GM18508 (cell line): Measurements from ENCODE around the gene BAG2.

Experiments
- ATAC-seq: cut with Tn5 transposase; IDR thresholded peaks from one replicate; pipeline ENCODE4 v1.9.1; 2021; ENCODE audit warnings: moderate number of reproducible peaks; ENCODE audit not compliant: insufficient read depth, unreplicated experiment

Gene BAG2

DNA sequence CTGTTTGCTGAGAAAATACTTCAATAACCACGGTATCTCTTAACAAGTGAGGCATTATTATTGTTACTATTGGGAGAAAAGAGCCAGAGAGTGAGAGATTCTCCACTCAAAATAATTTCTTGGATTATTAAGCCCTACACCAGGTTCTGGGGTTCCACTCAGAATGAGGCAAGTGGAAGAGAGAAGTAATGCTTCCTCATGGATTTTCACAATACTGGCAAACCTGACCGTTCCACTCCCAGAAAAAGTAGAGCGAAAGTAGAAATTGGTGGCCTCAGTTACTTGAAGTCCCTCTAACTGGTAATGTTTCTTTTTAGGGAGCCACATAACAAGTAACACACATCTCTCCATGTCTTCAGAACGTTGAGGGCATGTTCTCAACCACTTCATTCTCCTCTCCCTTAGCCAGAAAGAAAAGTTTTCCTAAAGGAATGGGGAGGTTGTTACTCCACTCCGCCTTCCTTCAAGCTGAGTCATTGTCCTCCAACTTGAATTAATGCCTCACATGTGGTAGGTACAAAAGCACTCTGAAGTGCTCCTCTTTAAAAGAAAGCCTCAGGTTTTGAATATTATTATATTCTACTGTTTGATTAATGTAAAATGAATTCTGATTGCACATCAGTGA, 1.9 kb downstream of the BAG2 start:
- ATAC-seq, result no peak

DNA sequence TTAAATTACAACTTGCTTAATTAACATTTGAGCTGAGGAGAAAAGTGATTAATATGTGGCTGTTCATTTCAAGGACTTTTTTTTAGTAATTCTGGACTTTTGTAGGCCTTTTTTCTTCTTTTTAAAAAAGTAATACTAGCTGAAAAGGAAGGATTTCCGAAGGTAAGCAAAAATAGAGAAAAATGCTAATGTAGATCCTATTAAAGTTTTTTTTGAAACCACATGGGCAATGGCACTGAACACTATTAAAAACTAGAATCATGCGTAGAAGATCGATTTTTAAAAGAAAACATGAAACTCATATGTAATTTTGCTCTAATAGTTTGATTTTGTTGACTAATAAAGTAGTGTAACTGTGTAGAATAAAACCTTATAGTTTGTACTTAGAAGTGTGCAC, 2.4 kb downstream of the BAG2 start:
- no peak for ATAC-seq

DNA sequence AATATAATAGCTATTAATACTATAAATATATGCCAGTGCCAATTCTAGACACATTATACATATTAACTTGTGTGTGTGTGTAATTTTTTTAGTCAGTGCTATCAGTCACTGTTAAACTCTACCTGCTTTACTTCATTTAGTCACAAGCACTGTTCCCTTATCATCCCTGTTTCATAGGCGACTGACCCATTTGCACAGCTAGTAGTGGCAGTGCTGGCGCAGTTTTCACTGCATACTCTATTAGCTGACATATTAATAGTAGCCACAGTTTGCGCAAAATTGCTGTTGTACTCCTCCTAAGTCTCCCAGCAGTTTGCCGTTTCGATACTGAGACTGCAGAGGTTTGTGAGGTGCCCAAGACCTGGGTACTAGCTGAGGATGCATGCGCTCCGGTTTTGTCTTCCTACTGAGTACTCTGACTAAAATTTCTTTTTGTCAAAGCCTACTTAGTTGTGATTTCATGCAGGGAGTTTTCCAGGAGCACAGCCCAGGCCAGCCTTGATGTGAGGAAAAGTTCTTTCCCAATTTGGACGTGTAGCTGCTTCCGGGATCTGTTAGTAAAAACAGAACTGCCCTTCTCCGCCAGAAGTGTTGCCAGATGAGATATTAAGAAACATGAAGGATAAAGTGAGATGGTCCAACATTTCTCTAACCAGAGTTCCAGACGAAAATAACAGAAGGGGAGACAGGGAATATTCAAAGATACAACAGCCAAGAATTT, 5.6 kb downstream of the BAG2 start:
- ATAC-seq, result no peak

DNA sequence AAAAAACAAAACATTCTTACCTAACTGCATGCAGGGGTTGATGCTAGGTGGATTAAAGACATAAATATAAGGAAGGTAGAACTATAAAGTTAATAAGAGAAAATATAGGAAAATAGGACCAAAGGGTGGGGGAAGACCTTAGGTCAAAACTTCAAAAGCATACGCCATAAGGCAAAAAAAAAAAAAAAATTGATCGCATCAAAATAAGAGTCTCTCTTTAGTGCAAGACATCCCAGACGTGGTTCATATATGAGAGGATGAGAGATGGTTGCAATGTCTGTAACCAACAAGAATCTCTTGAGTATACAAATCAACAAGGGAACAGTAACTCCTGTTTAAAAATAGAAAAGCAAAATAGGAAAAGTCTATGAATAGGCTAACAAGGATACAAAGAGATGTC, 8.5 kb downstream of the BAG2 start:
- no peak for ATAC-seq

DNA sequence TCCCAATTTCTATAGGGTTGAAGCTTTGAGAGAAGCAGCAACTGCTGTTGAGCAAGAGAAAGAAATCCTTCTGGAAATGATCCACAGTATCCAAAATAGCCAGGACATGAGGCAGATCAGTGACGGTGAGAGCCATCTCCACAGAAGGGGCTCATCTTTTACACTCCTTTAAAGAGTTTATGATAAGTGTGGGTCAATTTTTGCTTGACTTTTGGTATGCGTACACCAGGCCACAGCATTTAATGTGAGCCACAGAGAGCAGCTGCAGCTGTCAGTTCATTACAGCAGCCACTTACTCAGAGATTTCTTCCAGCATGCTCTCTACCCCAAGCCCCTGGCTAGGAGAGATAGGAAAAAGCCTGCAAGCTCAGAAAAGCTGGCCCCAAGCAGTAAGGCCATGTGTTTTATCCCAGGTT, 9.9 kb downstream of the BAG2 start:
- ATAC-seq, result no peak

DNA sequence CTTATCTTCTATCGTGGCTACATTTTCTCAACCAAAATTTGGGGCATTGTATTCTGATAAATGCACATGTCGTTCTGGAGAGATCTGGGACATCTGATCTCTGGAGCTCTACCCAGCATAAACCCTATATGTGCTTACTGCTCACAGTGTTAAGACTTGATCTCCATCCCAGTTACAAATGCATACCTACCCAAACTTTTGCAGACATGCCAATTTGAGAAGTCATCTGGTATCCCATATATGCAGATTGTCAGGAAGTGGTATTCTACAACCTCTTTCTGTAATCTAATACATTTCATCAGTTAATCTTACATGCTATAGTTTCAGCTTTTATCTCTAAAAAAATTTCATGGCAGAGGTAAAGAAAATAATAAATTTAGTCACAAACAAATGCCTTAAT, 11.2 kb downstream of the BAG2 start:
- no peak for ATAC-seq

DNA sequence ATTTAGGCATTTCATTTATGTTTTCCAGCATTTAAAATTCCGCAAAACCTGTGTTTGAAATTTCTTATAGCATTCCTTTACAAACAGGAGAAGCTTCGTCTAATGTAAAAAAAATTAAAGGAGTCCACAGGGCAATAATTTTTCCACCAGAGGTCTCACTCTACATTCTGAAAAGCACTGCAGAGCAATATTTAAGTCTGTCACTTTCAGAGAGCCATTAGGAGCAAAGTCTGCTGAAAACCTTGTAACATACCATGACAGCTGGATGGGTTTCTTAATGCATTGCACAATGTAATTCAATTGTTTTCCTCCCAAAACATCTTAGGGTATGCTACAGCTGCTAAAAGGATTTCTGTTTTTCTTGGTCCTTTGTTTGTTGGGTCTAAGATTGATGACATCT, 18.0 kb downstream of the BAG2 start:
- no peak for ATAC-seq

DNA sequence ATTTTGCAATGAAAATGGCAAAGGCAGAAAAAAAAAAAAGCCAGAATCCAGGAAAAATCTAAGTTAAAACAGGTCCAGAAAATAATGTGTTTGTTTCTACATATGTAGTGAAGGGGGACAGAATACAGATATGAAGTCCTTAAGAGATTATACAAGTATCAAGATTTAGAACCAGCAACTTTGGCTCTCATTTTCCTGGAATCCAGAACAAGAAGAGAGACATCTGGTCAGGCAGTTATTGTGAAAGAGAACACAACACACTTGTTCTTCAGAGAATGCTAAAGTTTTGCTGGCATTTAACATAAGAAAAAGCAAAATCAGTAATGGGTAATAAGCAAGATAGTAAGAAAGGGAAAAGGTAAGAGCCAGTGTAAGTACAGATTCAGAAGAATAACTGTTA, 21.1 kb downstream of the BAG2 start:
- no peak for ATAC-seq

DNA sequence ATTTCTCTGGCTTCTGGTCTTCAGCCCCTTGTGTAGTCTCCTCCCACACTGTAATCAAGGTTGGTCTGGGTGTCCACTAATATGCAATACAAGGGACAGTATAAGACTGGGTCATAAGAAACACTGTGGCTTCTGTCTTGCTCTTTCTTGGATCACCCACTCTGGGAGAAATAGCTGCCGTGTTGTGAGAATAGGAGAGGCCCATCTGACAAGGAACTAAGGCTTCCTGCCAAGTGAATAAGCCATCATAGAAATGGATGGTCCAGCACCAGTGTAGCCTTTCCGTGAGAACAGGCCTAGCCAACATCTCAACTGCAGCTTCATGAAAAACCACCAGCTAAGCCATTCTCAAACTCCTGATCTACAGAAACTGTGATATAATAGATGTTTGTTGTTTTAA, 23.3 kb downstream of the BAG2 start:
- ATAC-seq, result no peak

DNA sequence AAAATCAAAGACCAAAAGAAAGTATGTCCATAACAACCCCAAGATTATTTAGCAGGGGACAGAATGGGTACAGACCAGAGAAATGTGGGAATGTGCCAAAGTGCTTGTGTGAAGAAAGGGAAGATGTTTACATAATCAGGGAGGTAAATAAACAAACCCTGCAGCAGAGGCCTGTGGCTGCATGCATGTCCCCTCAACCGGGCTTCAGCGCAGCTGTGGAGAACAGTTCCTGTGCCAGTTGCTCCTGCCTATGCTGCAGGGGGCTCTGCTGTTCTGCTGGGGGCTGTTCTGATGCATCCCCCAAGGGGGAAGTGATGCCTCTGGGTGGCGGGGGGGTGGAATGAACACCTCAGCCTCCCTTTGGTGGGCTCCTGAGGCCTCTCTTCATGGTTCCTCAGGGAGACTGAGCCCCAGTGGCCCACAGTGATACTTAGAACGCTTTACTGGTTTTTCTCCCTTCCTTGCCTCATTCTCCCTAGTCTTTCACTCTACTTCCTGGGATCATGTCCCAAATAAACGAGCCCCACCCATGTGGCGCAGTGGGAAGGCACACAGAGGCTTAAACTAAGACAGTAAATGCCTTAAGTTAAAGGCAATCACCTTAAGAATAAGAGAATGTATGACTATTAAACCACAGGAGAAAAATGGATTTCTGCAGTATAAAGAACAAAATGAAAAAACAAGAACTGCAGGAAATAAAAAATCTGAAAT, 27.0 kb downstream of the BAG2 start:
- no peak for ATAC-seq

DNA sequence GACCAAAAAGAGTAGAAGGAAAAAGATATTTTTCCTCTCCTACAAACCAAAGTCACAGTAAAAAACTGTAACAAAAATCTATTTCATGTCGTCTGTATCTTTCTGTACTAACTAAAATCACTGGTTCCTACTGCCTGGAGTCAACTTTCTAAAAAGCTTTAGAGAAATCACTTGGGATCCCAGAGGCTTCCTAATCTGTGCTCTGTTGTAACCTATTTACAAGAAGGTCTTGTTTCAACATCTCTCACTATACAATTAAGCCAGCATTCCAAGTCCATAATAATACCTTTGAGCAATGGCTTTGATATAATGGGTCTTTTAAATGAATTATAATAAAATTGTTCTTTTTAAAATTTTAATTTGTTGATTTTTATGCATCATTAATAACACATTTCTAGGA, 29.6 kb downstream of the BAG2 start:
- no peak for ATAC-seq

DNA sequence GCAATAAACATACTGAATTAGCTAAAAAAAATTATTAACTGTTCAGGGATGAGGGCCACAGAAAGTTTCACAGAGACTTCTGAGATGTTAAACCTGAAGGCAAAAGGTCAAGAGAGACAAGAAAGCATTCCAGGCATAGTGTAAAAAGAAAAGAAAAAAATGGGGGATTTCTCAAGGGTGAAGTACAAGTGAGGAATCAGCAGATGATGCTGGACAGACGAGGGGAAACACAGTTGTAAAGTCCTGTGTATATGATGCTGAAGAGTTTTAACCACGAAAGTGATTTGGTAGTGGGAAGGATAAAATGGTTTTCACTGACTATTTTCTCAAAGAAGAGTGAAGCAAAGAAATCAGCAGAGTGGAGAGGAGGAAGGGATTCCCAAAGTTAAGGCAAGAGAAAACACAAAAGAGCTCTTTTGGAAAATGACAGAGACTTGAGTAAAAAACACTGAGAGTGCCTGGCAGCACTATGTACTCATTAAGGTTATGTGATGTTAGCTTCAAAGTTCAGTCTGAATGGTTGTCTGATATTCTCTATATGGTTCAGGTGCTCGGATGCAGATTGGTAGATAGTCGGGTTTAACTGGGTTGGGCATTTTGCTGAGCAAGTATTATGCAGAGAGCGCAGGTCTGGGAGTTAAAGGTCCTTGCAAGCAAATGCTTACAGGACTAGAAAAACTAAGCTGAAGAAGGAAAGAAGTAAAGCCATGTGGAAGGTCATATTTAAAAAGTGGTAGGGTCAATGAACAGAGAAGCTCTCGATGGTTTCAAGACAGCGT, 33.6 kb downstream of the BAG2 start:
- ATAC-seq, result no peak

DNA sequence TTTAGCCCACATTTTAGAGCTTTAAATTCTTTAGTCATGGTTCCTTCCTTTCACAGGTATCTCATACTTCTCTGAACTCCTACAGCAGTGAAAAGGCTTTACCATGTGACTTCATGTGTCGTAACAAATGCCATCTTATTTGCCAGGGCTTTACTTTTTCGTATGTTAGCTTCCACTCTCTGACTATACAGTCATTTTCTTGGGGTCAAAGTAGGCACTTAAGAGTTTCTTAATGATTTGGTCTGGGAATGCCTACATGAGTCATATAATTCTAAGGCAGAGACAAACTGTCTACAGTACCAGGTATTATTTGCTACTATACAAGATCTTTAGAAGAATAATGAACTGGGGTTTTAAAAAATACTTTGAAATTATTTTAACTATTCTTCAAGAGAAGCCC, 35.0 kb downstream of the BAG2 start:
- no peak for ATAC-seq

DNA sequence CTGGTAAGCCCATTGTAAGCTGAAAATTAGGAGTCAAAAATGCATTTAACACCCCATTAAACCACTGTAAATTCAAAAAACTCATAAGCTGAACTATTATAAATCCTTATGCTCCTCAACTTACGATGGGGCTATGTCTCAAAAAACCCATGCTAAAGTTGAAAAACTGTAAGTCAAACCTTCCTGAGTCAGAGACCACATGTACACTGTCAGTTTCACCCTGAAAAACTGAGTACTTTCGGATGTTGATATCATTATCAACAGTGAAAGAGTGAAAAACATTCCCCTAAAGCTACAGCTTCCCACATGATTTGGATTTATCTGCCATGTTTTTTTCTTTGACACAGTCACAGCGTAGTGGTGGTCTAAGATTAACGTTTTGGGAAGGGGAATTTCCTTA, 35.7 kb downstream of the BAG2 start:
- ATAC-seq, result no peak

DNA sequence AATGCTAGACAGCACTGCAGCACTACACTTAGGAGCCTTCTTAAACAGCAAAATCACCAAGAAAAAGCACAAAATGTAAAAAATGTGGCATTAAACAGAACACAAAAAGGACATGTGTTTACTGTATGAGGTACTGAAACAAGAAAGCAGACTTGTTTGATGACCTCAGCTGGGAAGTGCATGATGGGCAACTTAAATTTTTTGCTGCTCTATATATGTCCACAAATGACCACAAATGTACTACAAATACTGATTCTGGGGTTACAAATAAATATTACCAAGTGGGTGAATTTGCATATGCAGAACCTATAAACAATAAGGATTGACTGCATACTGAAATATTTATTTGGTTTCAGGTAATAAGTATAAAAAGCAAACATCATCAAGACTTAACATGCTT, 36.9 kb downstream of the BAG2 start:
- no peak for ATAC-seq

DNA sequence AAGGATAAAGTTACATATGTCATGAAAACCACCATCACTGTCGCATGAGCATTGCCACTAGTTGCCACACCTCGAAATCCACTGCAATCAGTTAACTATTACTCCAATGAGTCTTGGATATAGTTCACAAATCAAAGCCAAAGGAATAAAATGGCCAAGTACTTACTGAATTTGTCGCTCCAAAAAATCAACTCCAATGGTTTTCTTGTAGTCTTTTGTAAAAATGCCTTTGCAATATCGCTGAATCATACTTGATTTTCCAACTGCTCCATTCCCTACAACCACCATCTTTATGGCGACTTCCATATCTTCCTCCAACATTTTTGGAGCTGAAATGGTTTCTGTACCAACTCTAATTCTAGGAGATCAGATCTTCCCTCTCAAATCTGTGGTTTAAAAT, 37.9 kb downstream of the BAG2 start:
- ATAC-seq, result no peak

DNA sequence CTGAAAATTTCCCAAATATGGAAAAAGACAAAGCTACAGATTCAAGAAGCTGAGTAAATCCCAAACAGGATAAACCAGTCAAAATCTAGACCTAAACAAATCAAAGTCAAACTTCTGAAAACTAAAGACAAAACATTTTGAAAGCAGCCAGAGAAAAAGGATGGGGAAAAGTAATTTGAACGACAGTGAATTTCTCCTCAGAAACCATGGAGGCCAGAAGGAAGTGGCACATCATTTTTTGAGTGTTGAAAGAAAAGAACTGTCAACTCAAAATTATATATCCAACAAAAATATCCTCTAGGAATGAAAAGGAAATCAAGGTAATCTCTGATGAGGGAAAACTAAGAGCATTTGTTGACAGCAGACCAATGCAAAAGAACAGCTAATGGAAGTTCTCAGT, 43.1 kb downstream of the BAG2 start:
- no peak for ATAC-seq

DNA sequence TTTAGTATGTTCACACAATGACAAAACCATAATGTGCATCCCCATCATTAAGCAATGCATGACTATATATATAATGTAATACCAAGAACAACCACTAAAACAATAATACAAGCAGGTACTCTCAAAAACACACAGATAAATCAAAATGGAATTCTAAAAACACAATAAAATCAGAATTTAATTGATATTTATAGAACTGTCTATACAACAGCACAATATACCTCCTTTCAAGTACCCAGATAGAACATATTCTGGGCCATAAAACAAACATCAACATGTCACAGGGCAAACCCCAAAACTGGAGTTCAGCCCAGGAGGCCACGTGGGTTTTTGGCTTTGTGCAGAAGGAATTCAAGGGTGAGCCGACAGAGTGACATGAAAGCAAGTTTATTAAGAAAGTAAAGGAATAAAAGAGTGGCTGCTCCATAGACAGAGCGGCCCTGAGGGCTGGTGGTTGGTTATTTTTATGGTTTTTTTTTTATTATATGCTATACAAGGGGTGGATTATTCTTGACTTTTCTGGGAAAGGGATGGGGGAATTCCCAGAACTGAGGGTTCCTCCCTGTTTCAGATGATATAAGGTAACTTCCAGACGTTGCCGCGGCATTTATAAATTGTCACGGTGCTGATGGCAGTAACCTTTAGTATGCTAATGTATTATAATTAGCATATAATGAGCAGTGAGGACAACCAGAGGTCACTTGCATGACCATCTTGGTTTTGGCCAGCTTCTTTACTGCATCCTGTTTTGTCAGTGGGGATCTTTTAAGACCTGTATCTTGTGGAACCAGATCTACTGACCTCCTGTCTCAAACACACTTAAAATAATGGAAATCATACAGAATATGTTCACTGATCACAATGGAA, 44.3 kb downstream of the BAG2 start:
- no peak for ATAC-seq

DNA sequence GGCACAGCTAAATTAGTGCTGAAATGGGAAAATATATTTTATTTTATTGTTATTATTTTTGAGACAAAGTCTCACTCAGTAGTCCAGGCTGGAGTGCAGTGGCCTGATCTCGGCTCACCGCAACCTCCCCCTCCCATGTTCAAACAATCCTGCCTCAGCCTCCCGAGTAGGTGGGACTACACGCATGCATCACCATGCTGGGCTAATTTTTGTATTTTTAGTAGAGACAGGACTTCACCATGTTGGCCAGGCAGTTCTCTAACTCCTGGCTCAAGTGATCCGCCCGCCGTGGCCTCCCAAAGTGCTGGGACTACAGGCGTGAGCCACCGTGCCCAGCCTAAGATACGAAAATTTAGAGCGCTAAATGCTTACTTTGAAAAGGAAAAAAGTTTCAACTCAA, 45.1 kb downstream of the BAG2 start:
- ATAC-seq, result no peak

DNA sequence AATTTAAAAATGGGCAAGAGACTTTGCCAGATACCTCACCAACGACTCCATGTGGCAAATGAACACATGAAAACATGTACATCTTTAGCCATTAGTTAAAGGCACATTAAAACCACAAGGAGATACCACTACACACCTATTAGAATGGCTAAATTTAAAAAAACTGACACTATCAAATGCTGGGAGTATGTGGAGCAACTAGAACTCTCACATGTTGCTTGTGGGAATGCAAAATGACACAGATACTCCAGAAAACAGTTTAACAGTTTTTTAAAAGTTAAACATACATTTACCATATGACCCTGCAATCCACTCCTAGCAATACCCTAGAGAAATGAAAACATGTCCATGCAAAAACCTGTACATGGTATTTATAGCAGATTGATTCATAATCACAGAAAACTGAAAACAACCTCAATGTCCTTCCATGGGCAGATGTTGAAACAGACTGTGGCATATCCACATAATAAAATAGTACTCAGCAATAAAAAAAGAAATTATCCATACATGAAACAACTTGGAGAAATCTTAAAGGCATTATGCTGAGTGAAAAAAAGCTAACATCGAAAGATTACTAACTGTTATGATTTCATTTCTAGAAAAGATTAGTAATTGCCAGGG, 48.1 kb downstream of the BAG2 start:
- ATAC-seq, result no peak
